ENCODE measurements around the gene VPS37D.

The VPS37D gene

GRCh38 chr7:73622909-73623797 is 44.5 kb upstream of the VPS37D start:
- TF ChIP-seq TCF12 (IDR thresholded peaks at IDR 0.05; ENCODE audit: low read depth) = peak; percentile 62
- 0 out of 2 replicates have a peak, but pooled peaks have one; percentile 4 for TF ChIP-seq RAD21 (IDR thresholded peaks at IDR 0.05; ENCODE audit: low read depth)
- no peak for TF ChIP-seq YY1 (IDR thresholded peaks at IDR 0.05; ENCODE audit: low read depth)
- 0 out of 2 replicates have a peak, but pooled peaks have one; percentile 32 for TF ChIP-seq EP300 (IDR thresholded peaks at IDR 0.05; ENCODE audit: borderline replicate concordance)
- peak; percentile 62 for TF ChIP-seq TEAD4 (IDR thresholded peaks at IDR 0.05)
- TF ChIP-seq REST (IDR thresholded peaks at IDR 0.05; ENCODE audit: low read depth) = no peak
- TF ChIP-seq EGR1 (IDR thresholded peaks at IDR 0.05) = no peak
- peak; percentile 48; the same call in 1 of the 2 replicates for TF ChIP-seq USF1 (IDR thresholded peaks at IDR 0.05)
- TF ChIP-seq CEBPB (IDR thresholded peaks at IDR 0.05) = peak; percentile 89
- TF ChIP-seq ZBTB7A (IDR thresholded peaks at IDR 0.05; ENCODE audit: low read depth) = peak; percentile 77; the same call in 1 of the 2 replicates
- peak; percentile 58 for TF ChIP-seq NFIC (IDR thresholded peaks at IDR 0.05)
- TF ChIP-seq TAF1 (IDR thresholded peaks at IDR 0.05; ENCODE audit: low read depth) = no peak

GRCh38 chr7:73623798-73624668 is 43.6 kb upstream of the VPS37D start, which contains the start of gene MLXIPL:
Gene MLXIPL (minus strand): TSS chr7:73624522. CDS start chr7:73624492, 30 bp downstream.
- TF ChIP-seq NFIC (IDR thresholded peaks at IDR 0.05) (no peak), MAX (IDR thresholded peaks at IDR 0.05) (peak; percentile 58; the same call in 1 of the 2 replicates), USF1 (IDR thresholded peaks at IDR 0.05) (no peak), EP300 (IDR thresholded peaks at IDR 0.05; ENCODE audit: borderline replicate concordance) (no peak), REST (IDR thresholded peaks at IDR 0.05; ENCODE audit: low read depth) (no peak), TAF1 (IDR thresholded peaks at IDR 0.05; ENCODE audit: low read depth) (peak; percentile 58; the same call in 1 of the 2 replicates), FOXM1 (IDR thresholded peaks at IDR 0.05; ENCODE audit: borderline replicate concordance, low read depth) (no peak), RAD21 (IDR thresholded peaks at IDR 0.05; ENCODE audit: low read depth) (no peak), CREB1 (IDR thresholded peaks at IDR 0.05; ENCODE audit: low read depth) (no peak), YY1 (IDR thresholded peaks at IDR 0.05; ENCODE audit: low read depth) (peak; percentile 79), CEBPB (IDR thresholded peaks at IDR 0.05) (no peak), ZBTB7A (IDR thresholded peaks at IDR 0.05; ENCODE audit: low read depth) (no peak; the same call in 1 of the 2 replicates), TEAD4 (IDR thresholded peaks at IDR 0.05) (no peak), EGR1 (IDR thresholded peaks at IDR 0.05) (no peak), TCF12 (IDR thresholded peaks at IDR 0.05; ENCODE audit: low read depth) (no peak)

GRCh38 chr7:73624669-73625001 is 43.0 kb upstream of the VPS37D start:
- TF ChIP-seq FOXM1 (IDR thresholded peaks at IDR 0.05; ENCODE audit: borderline replicate concordance, low read depth) = no peak
- TF ChIP-seq TAF1 (IDR thresholded peaks at IDR 0.05; ENCODE audit: low read depth) = no peak
- TF ChIP-seq USF1 (IDR thresholded peaks at IDR 0.05) = no peak
- TF ChIP-seq CREB1 (IDR thresholded peaks at IDR 0.05; ENCODE audit: low read depth) = no peak
- no peak for TF ChIP-seq NFIC (IDR thresholded peaks at IDR 0.05)
- TF ChIP-seq MAX (IDR thresholded peaks at IDR 0.05) = no peak
- TF ChIP-seq ZBTB7A (IDR thresholded peaks at IDR 0.05; ENCODE audit: low read depth) = no peak
- no peak for TF ChIP-seq EP300 (IDR thresholded peaks at IDR 0.05; ENCODE audit: borderline replicate concordance)

GRCh38 chr7:73625276-73625675 is 42.4 kb upstream of the VPS37D start:
- TF ChIP-seq CREB1 (IDR thresholded peaks at IDR 0.05; ENCODE audit: low read depth) (no peak), TEAD4 (IDR thresholded peaks at IDR 0.05) (no peak), USF1 (IDR thresholded peaks at IDR 0.05) (no peak), NFIC (IDR thresholded peaks at IDR 0.05) (no peak), TCF12 (IDR thresholded peaks at IDR 0.05; ENCODE audit: low read depth) (no peak), EP300 (IDR thresholded peaks at IDR 0.05; ENCODE audit: borderline replicate concordance) (no peak), CEBPB (IDR thresholded peaks at IDR 0.05) (no peak), ZBTB7A (IDR thresholded peaks at IDR 0.05; ENCODE audit: low read depth) (no peak)

Measured in Ishikawa (cell line).